GM18502 (cell line): ENCODE measurements around the gene KREMEN2.
"Not testable (repeated sequence)": the region's sequence is repeated elsewhere in the genome, so short reads cannot be mapped to it uniquely, and the experiment has no call there.

Experiments used
- ATAC-seq: cut with Tn5 transposase; IDR thresholded peaks from one replicate; pipeline ENCODE4 v1.9.1; 2021; ENCODE audit warnings: mild to moderate bottlenecking; ENCODE audit not compliant: unreplicated experiment, poor library complexity

The KREMEN2 gene

DNA sequence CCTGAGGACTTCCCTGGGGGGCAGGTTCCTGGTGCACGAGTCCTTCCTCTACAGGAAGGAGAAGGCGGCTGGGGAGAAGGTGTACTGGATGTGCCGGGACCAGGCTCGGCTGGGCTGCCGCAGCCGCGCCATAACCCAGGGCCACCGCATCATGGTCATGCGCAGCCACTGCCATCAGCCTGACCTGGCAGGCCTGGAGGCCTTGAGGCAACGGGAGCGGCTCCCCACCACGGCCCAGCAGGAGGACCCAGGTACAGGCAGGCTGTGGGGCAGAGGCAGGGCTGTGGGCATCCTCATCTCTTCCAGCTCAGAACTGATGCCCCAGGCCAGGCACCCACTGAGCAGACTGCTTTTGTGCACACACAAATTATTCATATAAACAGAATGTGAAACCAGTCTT is 25.9 kb upstream of the KREMEN2 start:
- ATAC-seq, result no peak

DNA sequence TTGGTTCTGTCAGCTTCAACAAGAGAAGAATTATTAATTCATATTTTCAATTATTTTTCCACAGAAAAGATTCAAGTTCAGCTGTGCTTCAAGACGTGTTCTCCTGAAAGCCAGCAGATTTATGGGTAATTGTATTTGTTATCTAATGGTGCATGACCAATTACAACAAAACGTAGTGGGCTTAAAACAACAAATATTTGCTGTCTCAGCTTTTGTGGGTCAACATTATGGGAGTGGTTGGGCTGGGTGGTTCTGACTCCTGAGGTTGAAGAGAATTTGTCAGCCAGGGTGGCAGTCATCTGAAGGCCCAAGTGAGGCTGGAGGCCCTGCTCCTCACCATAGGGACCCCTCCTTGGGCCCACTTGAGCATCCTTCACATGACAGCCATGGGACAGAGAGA is 24.1 kb upstream of the KREMEN2 start:
- no peak for ATAC-seq

DNA sequence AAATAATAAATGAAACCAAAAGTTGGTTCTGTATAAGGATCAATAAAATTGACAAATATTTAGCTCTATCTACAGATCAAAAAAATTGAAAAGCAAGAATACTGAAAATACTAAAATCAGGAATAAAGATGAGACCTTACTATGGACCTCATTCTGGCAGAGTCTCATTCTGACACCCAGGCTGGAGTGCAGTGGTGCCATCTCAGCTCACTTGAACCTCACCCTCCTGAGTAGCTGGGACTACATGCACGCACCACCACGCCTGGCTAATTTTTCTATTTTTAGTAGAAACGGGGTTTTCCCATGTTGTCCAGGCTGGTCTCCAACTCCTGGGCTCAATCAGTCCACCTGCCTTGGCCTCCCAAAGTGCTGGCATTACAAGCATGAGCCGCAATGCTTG is 22.0 kb upstream of the KREMEN2 start:
- ATAC-seq, result no peak

DNA sequence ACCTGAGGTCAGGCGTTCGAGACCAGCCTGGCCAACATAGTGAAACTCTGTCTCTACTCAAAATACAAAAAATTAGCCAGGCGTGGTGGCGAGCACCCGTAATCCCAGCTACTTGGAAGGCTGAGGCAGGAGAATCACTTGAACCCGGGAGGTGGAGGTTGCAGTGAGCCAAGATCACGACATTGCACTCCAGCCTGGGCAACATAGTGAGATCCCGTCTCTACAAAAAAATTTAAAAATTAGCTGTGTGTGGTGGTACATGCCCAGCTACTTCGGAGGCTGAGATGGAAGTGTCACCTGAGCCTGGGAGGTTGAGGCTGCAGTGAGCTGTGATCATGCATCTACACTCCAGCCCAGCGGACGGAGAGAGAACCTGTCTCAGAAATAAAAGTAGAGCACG is 20.4 kb upstream of the KREMEN2 start:
- ATAC-seq, result not testable (repeated sequence)

DNA sequence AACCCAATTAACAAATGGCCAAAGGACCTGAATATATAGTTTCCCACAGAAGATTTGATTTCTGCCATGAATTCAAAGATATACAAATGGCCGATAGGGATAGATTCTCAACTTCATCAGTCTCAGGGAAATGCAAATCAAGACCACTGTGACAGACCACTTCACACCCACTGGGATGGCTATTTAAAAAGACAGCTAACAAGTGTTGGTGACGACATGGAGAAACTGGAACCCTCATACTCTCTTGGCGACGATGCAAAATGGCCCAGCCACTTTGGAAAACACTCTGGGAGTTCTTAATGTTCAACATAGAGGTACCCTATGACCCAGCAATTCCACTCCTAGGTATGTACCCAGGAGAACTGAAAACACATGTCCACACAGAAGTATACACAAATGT is 17.4 kb upstream of the KREMEN2 start:
- no peak for ATAC-seq

DNA sequence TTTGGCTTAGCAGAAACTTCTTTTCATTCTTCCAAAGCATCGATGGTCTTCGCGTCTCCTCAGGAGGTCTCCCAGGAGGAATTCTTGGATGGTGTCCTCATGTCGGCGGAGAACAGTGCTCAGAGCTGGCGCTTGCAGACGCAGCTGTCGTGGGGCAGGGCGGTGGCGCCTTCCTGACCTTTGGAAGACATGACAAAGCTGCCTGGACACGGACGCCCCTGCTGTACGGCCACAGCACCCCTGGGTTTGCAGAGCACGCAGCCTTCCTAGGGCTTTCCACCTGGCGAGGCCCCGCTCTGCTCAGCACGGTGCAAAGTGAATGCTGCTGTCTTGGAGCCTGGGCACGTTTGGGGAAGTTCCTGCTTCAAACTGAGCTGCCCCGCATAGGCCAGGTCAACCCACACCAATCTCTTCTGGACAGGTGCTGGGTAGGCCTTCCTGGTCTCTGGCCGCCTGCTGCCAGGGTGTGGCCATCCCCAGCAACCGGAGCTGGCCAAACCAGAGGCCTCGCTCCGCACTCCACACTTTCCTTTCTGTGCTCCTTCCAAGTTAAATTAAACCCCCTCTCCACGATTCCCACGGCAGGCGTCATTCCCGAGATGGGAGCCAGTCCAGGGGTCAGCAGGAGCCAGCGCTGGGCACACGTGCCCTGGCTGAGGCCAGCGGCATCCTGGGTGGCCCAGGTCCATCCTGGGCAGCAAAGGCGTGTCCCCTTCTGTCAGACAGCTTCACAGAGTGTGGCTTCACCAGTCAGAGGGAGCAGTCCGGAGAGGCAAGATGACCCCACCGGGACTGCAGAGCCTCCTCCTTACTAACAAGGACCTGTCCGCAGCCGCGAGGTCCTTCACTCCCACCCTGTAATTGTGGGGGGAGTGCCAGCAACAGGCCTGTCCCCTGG is 15.0 kb upstream of the KREMEN2 start:
- no peak for ATAC-seq

DNA sequence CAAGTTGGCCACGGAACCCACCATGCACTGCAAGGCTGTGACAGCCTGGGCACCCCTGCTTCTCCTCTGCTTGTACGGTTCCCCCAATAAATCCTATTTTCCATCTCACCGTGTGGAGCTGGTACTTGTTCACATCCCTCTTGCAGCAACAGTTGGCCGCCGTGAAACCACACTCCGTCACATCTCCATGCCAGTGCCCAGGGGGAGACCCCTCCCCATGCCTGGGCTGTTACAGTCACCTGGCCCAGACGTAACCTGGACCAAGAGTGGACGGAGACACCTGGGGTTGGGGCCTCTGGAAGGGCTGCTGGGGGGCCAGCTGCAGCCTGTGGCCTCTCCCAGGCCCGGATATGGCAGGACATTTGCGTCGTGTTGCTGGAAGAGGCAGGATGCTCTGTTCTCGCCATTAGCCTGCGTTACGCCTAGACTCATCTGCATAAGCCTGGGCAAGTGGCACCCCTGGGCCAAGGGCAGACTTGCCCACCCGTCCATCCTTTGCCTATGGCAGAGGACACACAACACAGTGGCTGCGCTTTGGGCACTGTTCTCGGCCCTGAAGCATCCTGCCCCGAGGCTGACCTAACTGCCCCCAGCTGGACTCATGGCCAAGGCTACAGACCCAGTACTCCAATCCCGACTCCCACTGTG is 14.2 kb upstream of the KREMEN2 start:
- no peak for ATAC-seq

DNA sequence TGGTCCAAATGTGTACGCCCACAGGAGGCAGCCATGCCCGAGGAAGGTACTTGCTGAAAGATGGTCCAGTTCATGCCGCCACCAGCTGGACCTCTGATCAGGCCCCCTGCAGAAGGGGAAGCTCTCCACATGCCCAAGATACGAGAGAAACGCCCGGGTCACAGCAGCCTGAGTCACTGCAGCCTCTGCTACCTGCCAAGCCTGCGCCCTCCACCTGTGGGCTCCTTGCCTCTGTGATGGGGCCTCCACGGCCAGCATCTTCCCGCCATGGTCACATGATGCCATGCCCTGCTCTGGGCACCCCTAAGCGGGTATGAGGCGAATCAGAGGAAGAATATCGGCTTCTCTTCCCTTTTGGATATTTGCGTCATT is 13.7 kb upstream of the KREMEN2 start:
- ATAC-seq, result no peak

DNA sequence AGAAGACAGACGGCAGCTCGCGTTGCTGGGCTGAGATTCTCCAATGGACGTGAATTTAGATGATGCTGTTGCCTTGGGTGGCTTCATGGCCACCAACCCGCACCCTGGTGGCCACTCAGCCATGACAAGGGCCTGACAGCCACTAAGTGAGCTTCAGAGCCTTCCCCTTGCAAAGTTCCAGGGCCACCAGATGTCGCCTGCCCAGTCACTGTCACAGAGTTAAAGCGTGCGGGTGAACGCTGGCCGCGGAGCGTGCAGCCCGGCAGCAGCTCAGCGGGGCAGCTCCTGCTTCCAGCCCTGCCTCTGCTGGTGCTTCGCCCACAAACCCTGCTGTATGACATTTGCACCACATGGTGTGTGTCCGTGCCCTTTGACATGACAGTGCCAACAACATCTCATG is 13.3 kb upstream of the KREMEN2 start:
- ATAC-seq, result no peak

DNA sequence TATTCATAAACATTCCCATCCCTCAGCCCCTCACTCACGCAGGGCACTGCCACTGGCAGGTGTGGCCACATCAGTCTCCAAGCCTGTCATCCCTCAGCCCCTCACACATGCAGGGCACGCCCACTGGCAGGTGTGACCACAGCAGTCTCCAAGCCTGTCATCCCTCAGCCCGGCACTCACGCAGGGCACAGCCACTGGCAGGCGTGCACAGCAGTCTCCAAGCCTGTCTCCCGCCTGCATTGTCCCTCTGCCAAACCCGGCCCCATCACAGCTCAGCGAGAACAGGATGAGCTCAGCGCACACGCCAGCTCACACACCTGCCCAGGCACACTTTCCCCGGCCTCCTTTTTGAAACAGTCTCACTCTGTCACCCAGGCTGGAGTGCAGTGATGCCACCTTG is 11.4 kb upstream of the KREMEN2 start:
- no peak for ATAC-seq

DNA sequence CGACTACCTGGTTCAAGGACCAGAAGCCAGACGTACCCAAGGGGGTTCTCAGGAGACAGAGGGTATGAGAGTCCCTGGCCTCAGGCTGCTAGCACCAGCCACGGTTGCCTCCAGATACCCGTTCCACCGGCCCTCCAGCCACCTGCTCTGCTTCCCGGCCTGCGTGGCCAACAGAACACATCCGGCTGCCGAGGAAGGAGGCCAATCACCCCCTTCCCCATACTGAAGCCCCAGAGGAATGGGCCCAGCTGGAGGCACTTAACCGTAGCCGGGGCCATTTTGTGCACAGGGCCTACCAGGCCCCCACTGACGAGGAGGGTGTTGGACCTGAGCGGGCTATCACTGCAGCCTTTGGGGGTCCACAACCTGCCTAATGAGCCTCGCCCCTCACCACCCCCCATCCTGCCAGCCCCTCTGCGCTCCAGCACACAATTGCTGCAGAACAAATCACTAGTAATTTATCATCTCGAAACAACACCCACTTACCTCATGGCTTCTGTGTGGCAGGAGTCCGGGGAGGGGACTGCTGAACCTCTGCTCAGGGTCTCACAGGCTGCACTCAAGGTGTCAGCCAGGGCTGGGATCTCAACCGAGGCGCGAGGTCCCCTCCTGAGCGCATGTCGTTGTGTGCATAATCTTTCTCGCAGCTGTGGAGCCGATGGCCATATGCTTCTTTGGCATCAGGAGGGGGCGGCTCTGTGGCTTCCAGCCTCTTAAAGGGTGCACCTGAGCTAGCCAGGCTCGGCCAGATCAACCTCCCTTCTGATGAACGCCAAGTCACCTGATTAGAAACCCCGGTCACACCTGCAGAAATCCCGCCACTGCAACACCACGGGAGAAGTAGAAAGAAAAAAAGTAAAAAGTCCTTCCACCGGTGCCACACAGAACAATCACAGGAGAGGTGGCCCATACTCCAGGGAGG is 10.1 kb upstream of the KREMEN2 start:
- ATAC-seq, result no peak

DNA sequence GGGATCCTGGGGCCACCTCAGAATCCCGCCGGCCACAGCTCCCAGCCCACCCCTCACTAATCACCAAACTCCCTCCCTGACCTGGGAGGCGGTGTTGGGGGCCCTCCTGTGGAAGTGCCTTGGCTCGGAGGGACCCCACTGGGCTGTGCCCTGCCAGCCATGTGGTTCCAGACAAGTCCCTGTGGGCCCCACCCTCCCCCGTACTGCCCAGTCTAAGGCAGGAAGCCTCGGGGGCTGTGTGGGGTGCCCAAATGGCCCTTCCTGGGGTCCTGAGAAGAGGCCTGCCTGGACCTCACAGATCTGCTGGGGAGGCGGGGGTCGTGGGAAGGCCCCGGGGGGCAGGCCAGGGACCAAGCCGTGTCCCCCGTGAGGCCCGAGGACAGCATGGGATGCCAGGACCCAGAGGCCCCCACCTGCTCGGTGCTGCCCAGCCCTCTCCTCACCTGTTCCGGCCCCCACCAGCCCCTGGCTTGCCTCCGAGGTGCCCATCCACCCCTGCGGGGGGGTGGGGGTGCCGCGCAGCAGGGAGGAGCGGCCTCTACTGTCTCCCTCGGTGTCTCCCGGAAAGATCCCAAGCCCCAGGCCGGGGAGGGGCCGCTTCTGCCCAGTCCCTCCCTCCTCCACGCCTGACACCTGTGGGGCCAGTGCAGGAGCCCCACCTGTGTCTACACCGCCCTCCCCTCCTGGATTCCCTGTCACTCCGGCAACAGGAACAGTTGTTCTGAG is 9.3 kb upstream of the KREMEN2 start:
- no peak for ATAC-seq

DNA sequence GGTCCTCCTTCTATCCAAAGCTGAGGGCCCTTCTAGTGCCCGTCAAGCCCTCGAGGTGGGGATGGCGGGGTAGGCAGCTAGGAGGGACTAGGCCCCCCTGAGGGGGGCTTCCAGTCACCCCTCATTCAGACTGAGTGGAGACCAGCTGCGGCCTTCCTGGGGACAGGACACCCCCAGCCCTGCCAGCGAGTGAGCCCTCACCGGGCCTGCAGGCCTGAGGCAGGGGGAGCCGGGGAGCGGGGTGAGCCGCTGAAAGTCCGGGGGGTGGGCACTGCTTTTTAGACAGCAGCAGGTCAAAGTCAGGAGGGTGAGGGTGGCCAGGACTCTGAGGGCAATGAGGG is 8.7 kb upstream of the KREMEN2 start:
- no peak for ATAC-seq

DNA sequence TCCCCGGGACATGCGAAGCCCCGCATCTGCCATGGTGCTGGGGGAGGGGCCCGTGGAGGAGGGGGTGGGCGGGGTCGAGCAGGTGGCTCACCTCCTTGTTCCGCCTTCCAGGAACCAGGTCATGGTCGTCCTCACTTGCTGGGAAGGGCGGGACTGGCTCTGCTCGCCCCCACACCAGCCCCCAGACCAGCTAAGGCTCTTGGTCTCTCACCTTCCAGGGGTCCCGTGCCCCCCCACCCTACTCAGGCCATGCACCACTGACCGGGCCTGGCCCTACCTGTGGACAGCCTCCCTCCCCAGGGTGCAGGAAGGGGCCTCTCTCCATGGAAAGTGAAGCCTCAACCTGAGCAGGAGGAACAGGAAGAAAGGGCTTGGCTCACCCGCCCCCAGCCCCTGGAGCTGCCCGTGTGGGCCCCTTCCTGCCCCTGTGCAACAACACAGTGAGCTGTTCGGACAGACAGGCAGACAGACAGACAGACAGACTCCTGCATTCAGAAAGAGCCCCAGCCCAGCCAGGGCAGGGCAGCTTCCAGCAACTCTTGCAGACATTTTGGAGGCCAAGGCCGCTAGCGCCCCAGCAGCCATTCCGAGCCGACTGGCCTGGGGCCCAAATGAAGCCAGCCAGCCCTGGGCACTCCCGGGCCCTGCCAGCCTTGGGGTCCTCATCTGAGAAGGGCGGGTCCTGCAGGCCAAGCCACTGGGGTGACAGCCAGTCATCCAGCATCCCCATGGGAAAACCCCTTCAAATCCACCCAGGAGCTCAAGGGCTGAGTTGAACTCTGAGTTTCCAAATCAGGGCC is 8.1 kb upstream of the KREMEN2 start:
- ATAC-seq, result no peak

DNA sequence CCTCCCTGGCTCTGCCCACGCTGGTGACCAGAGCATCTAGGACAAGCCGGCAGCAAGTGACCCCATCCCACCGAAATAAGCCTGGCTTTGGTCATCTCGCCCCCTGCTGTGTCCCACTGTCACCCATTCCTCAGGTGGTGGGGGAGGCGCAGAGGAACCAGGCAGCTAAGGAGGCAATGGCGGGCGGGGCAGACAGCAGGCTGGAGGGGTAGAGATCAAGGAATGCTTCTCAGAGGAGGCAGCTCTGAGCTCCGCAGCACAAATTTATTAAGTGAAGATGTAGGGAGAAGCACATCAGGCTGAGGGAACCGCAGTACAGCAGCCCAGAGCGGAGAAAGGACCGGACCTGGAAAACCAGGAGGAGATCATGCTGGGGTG is 7.5 kb upstream of the KREMEN2 start:
- ATAC-seq, result no peak

DNA sequence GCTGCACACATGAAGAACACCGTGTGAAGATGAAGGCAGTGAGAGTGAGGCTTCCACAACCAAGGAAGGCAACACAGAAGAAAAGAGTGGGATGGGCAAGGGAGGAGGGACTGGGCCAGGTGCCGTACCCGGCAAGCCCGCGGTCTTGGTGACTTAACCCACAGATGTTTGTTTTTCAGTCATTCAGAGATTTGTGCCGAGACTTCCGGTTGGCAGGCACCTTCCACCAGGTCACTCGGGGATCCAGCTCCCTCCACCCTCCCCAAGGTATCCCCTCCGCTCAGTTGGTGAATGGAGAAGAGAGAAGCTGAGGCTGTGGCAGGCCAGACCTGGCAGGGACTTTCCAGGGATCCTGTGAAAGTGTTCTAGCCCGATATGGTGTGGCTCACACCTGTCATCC is 4.9 kb upstream of the KREMEN2 start:
- no peak for ATAC-seq

DNA sequence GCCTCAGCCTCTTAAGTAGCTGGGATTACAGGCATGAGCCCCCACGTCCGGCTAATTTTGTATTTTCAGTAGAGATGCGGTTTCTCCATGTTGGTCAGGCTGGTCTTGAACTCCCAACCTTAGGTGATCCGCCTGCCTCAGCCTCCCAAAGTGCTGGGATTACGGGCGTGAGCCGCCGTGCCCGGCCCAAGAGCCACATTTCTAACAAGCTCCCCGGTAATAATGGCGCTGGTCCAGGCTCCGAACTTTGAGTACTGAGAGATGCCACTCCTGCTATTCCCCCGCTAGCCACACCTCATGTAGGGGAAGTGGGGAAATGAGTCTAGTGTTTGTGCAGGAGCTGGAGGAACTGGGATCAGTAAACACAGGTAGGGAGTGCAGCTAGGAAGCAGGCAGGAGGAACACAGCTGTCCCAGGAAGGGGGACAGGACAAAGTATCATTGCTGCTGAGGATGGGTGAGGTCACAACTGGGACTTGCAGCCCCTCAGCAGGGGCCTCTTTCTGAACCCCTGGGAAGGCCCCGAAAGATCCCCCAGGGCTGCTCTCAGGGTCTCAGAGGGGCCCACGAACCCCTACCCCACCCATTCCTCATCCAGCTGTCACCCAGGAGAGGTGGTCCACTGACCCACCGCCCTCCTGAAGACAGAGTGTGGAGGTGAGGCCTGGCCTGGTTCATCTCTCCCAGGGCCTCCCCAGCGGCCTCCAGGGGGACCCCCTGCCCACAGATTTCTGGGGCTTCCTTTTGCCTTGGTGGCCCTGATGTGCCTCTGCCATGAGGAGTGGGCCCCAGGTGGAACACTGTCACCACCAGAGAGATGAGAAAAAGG is 3.7 kb upstream of the KREMEN2 start:
- ATAC-seq, result no peak

DNA sequence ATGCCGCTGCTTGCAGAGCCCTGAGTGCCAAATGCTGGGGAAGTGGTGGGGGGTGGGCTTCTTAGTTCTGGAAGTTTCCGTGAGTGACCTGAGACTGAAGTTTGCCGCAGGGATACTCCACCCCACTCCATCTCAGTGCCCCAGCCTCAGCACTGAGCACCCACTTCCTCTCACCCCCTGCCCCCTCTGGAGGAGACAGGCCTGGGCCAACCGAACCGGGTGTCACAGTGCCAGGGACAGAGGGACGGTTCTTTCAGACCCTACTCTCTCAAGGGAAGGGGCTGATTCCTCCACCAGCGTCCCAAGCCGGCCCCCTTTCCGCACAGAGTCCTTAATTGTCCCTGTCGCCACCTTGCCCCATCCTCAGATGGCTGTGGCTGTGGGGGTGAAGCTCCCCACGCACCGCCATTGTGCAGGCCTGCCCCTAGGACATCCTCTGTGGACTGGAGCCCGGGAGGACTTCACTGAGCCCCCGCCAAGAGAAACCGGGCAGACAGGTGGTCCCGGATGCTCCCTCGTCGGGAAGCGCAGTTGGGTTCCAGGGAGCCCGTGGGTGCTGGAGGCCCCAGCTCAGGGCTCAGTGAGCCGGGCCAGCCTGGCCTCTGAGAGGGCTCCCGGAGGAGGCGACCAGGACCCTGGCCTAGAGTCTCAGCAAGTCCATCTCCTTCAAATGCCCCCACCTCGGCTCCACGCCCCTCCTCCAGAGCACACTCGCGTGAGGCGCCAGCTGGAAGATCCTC is 1.6 kb upstream of the KREMEN2 start:
- ATAC-seq, result no peak
